ENCODE measurements around the gene UBE2L5.
"Not testable (repeated sequence)": the region's sequence is repeated elsewhere in the genome, so short reads cannot be mapped to it uniquely, and the experiment has no call there.

Gene UBE2L5

DNA sequence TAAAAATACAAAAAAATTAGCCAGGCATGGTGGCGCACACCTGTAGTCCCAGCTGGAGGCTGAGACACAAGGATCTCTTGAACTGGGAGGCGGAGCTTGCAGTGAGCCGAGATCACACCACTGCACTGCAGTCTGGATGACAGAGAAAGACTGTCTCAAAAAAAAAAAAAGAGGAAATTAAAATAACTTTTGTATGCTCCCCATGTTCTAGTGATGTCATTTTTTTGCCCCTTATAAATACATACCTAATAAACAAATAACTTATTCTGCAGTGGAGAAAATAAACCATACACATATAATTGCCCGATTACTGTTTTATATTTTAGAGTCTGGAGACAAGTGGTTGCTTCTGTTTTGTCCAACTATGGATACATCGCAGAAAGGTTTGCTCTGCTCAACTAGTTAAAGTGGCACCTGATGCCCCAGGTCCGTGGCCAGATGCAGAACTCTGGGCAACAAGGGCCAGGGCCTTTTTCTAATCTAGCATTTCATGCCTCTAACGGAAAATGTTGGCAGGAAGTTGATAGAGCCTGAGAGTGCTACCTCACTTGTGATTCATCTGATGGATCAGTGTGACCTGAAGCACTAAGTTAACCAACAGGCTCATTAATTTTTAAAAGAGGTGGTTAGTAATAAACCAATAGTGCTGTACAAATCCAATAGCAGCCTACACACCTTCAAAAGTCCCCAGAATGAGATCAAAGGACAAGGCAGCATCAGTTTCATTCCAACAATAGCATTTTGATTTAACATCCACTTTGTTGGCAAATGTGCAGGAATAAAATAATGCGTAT is 18.8 kb downstream of the UBE2L5 start:
- no peak for DNase-seq

DNA sequence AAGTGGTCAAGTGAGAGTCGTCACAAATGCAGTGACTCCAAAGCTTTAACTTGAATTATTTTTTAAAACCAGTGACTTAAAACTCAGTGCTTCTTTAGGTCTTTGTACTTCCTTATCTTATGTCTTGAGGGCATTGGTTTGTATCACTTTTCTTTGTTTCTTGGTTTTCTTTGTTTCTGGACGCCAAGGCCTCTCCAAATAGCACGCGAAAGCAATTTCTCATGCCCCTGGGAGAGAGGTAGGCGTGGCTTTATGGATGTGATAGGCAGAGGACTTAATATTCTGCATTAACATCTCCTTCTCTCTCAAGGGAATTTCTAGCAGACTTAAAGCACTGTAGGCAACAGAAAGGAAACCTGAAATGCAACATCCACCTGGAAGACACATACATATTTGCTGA is 20.6 kb downstream of the UBE2L5 start:
- no peak for DNase-seq

DNA sequence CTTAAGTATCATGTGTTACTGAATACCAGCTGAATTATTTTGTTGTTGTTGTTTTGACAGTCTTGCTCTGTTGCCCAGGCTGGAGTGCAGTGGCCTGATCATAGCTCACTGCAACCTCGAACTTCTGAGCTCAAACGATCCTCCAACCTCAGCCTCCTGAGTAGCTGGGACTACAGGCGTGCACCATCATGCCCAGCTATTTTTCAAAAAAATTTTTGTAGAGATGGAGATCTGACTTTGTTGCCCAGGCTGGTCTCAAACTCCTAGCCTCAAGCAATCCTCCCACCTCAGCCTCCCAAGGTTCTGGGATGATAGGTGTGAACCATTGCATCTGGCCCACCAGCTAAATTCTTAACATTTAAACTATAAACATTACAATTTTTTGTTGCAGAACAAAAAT is 21.2 kb downstream of the UBE2L5 start:
- DNase-seq: not testable (repeated sequence)

DNA sequence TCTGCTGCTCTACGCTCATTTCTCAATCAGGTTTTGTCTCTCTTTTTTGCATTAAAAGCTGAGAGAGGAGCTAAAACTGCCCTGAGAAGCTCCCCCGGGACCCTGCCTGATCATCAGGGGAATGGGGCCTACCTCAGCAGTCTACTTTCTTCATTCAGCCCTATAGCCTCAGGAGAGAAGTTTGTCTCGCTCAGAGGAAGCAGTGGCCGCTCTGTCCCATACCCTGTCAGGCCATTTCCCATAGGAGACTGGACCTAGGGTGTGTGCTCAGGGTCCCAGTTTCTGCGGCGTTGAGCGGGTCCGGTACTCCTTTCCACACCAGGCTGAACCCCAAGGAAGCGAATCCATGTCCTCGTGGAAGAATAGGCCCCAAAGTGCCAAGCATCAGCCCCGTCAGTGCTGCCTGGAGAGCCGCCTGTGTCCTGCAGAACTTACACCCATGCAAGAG is 21.7 kb downstream of the UBE2L5 start:
- DNase-seq: no peak

DNA sequence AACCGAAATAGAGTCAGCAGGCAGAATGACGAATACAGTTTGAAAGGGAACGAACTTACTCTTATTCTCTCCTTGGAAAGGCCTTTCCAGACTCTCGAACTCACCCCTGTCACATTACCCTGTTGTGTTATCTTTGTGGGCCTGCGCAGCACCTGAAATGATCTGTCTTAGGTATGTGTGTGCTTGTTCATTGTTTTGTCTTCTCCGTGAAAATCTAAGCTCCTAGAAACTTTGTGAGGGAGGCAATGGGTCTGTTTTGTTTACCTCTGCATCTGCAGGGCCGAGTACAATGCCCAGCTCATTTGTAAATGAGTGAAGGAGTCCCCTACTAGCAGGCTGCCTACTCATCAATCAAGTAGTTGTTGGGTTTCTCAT is 23.8 kb downstream of the UBE2L5 start:
- DNase-seq: peak; percentile 62

DNA sequence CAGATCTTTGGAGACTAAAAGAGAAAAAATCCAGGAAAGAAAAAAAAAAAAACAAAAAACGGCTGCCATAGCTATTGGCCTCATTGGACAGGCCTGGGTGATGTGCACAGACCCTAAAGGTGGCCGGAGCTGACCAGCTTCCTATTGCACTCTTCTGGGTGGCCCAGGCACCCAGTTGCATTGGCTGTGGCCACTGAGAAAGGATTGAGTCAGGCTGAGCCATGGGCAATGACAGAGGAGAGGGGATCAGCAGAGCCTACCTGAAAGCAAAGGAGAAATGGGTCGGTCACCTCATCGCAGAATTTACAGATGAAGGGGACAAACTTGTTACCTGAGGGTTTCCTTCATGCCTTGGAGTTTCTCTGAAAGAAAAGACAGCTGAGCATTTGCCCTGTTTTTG is 26.1 kb downstream of the UBE2L5 start:
- DNase-seq: no peak

DNA sequence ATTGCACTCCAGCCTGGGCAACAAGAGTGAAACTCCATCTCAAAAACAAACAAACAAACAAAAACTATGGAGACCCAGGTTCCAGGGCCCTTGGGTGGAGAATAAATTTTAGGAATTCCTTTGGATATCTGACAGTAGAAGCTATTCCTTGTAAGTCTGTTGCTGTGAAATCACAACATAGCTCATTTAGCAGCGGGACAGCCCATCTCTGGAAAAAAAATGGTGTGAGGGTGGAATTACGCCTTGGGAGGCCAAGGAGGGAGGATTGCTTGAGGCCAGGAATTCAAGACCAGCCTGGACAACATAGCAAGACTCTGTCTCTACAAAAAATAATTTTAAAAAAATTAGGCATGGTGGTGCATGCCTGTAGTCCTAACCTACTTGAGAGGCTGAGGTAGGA is 27.8 kb downstream of the UBE2L5 start:
- DNase-seq: no peak

DNA sequence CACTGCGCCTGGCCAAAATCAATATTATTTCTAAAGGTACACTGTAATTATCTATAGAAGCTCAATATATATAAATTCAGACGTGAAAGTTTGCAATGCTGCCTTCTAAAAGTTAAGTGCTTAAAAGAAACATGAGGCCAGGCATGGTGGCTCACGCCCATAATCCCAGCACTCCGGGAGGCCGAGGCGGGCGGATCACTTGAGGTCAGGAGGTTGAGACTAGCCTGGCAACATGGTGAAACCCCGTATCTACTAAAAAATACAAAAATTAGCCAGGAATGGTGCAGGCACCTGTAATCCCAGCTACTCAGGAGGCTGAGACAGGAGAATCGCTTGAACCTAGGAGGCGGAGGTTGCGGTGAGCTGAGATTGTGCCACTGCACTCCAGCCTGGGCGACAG is 29.2 kb downstream of the UBE2L5 start:
- DNase-seq: not testable (repeated sequence)

DNA sequence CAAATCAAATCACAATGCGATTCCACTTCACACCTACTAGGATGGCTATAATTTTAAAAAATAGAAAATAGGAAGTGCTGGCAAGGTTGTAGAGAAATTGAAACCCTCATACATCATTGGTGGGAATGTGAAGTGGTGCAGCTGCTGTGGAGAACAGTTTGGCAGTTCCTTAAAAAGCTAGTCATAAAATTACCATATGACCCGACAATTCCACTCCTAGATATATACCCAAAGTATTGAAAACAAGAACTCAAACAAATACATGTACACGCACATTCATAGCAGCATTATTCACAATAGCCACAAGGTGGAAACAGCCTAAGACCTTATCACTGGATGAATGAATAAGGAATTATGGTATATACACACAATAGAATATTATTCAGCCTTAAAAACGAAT is 31.4 kb downstream of the UBE2L5 start:
- no peak for DNase-seq

DNA sequence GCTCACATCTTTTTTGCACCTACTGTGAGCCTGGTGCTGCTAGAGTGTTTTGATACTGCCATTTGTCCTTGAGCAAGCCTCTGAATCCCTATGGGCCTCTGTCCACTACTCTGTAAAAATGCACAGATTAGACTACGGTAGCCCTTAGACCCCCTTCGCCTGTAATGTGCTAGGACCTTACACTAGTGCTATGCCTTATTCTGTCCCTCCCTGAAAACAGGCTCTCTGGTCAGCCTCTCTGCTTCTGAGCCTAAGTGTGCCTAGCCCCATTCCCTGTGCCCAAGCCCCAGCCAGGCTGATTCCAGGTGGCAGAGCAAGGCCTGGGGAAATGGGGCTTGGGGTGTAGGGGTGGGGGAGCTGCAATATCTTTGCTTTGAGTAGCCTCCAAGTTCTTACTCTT is 32.7 kb downstream of the UBE2L5 start:
- DNase-seq: no peak

DNA sequence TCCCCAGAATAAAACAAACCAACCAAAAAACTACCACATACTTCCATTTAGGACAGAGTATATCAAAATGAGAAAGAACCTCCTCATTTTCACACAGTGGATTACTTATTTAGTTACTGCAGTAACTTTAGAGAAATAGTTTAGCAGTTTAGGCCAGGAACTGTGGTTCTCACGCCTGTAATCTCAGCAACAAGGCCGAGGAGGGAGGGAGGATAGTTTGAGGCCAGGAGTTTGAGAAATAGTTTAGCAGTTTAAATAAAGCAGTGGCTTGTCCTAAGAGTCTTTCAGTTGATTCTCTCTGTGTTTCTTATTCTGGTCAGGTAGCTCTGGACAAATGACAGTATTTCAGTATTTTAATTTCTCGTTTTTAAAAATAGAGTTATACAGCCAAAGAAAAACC is 34.0 kb downstream of the UBE2L5 start:
- DNase-seq: no peak

DNA sequence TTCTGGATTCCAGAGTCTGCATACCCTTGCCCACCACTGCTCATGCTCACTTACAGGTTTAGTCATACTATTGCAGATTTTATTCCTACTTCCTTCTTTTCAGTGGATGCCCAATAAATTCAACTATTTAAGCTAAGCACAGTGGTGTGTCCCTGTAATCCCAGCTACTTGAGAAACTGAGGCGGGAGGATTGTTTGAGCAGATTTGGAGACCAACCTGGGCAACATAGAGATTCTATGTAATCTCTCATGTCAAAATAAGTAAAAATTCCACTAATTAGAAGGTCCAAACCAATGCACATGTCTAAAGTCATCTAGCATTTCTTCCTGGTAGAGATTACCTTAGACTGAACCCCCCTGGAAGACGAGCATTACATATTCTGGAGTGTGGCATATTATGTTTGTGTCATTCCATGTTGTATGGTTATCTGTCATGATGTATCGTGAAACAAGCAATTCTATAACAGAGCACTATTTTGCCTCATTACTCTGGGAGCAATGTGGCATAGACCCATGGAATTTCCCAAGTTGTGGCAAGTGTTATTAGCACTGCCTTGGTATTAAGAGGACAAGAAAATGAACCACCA is 35.1 kb downstream of the UBE2L5 start:
- no peak for DNase-seq

DNA sequence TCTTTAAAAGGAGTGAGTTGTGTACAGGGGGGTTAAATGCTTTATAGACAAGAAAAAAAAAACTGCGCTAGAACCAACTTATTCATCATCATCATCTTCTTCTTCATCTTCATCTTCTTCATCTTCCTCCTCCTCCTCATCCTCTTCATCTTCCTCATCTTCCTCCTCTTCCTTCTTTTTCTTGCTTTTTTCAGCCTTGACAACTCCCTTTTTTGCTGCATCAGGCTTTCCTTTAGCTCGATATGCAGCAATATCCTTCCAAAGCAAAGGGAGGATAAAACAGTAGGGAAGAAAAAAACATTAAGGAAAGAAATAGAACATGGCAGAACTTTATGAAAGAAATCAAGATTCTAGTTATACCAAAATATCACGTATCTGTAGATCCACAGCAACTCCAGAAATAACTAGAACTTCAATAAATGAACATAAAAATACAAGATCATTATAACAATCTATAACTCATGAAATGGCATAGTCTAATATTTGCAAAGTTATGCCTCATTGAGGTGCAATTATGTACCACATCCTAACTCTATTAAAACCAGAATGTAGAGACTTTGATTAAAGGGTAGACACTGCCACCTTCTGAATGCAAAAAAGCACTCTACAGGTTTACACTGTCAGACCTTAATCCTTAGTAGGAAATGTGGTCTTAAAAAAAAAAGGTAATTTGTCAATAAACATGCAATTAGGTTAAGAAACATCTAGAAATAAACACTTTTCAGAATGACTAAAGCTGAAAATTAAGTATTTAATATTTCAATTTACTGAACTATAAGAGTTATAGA is 39.2 kb downstream of the UBE2L5 start:
- peak; percentile 8 for DNase-seq

DNA sequence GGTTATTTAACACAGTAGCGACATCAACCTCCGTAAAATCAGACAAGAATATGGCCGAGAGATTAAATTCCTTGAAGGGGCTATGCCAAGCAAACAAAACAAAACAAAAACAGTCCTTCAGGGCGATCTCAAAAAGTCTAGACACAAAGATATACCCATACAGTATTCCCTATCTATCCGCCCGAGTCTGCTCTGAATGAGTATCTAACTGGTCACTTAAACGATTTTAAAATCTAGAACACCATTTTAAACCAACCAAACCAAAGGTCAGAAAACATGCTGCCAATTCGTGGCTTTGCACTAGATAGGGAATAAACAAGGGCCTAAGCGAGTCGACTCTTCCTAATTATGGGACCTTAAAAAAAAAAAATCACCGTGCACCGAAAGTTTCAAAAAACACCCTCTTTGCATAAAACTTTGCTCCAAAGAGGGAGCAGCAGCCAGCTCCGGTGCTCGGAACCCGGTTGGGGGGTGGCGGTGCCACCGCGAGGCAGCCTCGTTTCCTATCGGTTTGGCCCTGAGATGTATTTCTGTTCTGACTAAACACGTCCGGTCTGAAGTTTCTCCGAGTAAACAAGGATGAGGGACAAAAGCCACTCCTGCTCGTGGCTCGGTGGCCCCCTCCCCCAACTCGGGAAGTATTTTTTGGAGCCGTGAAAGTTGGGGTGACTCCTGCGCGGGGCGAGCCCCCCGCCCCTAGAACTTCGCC is 41.6 kb downstream of the UBE2L5 start:
- DNase-seq: no peak

DNA sequence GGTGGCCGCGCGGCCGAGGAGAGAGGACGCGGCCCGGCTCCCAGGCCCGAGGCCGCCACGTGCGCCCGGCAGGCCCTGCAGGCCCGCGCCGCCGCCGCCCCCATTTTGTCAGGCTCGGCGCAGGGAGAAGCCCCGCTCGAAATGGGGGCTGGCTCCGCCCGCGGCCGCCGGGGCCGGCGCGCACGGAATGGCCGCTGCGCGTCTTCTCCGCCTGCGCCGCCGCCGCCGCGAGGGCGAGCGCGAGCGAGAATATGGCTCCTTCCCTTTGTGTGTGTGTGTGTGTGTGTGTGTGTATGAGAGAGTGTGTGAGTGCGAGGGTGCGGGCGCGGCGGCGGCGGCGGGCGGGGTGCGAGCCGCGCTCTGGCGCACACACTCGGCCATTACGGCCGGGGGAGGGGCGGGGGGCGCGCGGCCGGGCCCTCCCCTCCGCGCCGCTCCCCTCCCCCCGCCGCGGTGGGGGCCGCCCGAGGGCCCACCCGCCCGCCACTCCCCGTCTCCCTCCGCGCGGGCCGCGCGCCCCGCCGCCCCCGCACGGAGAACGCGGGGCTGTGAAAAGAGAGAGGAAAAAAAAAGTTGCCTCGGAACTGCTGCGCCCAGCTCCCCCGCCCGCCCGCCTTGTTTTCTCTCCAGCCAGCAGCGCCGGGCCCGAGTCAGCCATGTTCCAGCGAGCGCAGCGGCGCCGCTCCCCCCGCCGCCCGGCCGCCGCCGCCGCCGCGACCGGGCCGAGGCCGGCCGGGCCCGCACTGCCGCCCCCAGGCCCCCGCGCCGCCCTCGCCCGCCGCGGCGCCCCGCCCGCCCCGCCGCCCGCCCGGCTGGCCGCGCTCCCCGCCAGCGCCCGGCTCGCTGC is 42.4 kb downstream of the UBE2L5 start:
- no peak for DNase-seq

DNA sequence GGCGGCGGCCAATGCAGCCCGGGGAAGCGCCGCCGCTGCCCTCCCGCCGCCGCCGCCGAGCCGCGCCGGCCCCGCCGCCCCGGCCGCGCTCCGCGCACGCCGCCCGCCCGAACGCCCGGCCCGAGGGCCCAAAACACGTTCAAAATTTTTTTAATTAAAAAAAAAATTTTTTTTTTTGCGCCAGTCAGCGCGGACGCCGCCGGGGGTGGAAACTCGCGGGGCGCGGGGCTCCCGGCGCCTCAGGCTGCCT is 43.0 kb downstream of the UBE2L5 start:
- DNase-seq: no peak

DNA sequence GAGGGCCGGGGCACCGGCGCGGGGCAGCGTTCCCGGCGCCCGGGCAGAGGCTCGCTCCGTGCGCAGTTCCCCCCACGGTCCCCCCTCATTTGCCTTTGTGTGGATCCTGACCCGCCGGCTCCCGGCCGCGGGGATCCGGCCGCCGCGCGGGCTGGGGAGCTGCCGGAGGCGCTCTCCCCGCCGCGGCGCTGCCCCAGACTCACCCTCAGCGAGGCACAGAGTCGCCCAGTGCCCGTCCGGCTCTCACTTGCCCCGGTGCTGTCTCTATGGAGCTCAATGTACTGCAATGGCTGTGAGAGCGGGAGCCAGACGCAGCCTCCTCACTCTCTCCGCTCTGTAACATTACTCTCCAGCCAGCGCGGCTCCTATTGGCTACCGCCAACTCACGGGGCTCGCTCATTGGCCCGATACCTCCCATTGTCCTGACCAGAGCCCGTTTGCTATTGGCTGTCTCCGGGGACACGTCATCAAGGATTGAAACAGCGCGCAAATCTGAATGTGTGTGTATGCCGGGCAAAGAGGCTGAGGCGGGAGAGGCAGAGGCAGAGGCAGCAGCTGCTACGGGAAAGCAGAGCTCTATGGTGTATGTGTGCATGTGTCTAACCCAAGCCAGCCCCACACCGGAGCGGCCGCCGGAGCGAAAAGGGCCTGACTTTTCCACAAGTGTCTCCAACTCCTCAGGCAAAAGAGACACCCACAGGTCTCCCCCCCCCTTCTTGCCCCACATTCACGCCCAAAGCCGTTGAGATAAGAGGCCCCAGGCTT is 43.5 kb downstream of the UBE2L5 start, which contains the start of gene HMGB1:
TSS of gene HMGB1 (minus strand) at position 344 of the 765 bp plus-strand sequence. CDS start 2,256 bp downstream, outside the sequence.
- peak; percentile 96 for DNase-seq

DNA sequence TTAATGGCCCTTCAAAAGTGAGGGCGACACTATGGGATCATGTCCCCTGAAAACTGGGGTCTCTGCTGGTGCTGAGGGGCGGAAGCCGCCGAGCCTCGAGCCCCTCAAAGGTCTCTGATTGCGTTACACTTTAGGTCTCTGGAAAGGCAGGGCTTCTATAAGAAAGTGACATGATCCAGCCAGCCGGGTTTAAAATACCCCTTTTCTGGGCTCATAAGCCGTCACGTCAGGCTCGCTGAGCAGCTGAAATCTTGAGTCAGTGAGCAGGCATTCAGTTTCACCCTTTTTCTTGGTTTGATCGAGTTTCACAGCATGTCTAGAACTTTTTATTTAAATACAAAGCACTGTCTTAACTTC is 44.0 kb downstream of the UBE2L5 start:
- no peak for DNase-seq

DNA sequence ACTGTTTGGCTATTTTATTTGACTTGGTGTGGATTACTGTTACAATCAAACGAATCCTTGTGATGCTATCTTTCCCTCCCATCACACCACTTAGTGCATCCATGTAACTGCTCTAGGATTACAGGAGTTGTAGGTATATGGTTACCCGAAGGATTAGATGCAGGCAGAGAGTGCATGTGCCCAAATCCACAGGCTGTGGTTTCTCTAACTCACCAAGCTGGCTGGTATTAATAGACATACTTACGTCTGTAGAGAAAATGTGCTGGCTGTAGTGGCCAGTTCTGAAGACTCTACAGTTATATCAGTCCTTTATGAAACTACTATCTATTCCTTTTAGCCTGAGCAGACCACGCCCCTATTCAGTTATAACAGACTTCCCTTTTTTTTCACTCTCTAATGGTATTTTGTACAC is 44.6 kb downstream of the UBE2L5 start:
- DNase-seq: peak; percentile 29

DNA sequence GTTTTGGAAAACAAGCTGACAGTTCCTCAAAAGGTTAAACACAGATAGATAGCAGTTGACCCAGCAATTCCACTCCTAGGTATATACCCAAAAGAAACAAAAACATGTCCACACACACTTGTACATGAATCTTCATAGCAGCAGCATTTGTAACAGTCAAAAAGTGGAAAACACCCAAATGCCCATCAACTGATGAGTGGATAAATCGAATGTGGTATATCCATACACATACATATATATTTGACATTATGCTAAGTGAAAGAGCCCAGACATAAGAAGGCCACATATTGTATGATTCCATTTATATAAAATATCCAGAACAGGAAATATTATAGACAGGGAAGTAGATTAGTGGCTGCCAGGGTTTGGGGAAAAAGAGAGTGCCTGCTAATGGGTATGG is 51.4 kb downstream of the UBE2L5 start:
- DNase-seq: no peak

DNA sequence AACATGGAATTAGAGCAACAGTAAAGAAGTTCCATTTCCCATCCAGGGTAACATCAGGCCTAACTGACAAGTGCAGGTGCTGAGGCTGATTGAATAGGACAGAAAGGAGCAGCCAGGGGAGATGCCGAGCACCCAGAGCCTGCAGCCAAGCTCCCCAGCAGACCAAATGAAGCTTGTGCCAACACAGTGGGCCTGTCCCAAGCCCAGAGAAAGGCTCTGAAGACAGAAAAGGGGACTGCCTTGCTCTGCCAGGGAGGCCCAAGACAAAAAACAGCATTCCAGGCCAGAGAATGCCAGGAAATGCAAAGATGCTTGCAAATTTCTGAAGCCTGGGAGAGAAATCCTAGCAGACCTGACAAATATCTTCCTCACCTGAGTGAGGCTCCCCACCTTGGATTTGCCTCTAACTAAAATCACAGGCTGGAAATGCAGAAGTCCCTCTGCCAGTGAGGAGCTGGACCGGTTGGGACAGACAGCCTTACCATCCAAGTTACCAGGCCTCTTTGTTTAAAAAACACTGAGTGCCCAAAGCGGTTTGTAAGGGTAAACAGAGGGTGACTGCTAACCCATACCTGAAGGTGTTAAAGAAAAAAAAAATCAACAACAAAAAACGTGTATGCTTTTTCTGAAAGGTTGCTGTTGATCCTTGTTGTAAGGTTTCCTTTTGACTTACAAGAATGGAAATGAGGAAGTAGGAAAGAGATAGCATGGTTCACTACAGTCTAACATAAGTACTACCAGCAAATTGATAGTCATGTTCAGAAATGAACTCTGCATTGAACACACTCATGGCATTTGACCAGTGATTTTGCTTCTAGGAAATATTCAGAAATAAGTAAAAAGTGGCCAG is 55.3 kb downstream of the UBE2L5 start:
- DNase-seq: no peak

Data from NCI-H510A treated with DMSO at 0.1 percent for 48 hours (cell line).